Measurements from ENCODE around the gene MDFIC2.
"Not testable (repeated sequence)": the region's sequence is repeated elsewhere in the genome, so short reads cannot be mapped to it uniquely, and the experiment has no call there.

Gene MDFIC2

DNA sequence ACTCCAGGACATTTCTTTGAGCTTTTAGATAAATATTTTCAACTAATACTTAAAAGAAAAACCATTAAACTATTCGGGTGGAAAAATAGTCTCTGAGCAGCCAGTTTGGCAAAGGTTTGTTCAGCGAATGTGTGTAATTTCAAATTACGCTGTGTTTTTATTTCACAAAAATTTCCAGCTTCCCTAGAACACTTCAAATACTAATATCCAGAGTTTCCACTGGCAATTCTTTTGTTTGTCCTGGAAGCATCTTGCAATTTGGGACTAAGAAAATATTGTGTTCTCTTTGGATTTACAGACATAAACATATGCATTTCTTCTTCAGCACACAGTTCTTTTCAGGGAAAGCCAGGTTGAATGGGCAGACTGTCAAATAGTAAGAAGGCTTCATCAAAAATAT lies 61.9 kb downstream of the MDFIC2 start:
- peak; percentile 24 for DNase-seq

GRCh38 chr3:70249509-70250160 lies 62.8 kb downstream of the MDFIC2 start:
- no peak for DNase-seq

- no peak for DNase-seq
Measured at GRCh38 chr3:70248856-70249255, 63.6 kb downstream of the MDFIC2 start.

DNA sequence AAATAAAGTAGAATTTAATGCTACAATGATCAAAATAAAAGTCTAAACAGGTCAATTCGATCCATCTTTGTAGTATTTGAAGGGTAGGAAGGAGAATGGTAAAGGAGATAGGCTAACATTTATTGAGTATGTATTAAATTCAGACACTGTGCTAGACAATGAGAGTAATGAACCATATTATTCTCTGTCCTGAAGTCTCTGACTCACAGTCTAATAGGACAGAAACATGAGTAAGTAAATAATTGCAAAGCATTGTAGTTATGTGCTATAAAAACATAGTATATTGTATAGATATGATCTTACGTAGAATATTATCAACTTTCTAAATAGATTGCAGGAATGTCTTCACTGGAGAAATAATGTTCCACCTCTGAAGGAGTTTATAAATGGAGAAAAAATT lies 64.5 kb downstream of the MDFIC2 start:
- no peak for DNase-seq

GRCh38 chr3:70245746-70246525 lies 66.5 kb downstream of the MDFIC2 start:
- DNase-seq, result peak; percentile 40

GRCh38 chr3:70244422-70244821 lies 68.0 kb downstream of the MDFIC2 start:
- DNase-seq, result peak; percentile 68

DNA sequence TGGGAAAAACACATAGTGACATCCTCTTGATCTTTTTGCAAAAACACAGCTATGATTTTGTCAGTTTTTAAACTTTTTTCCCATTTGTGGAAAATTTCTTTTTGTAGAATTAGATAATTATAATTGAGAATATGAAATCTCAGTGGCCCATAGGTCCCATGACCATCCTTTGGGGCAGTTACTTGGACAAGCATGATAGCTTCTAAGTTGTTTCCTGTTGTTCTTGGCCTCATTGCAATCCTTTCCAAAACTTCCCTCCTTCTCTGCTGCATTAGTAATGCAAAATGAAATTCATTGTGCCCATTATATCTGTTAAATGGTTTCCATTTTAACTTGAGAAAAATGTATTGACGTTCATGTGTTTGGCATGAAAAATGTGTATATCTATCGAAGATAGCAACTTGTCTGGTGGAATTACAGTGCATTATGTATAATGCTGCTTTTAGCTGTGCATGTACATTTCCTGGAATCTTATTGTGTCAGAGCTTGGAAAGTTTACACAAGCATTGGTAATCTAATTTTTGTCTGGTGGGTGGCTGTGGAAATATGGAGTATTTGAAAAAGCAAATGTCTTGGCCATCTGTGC lies 70.0 kb downstream of the MDFIC2 start:
- DNase-seq, result no peak

DNA sequence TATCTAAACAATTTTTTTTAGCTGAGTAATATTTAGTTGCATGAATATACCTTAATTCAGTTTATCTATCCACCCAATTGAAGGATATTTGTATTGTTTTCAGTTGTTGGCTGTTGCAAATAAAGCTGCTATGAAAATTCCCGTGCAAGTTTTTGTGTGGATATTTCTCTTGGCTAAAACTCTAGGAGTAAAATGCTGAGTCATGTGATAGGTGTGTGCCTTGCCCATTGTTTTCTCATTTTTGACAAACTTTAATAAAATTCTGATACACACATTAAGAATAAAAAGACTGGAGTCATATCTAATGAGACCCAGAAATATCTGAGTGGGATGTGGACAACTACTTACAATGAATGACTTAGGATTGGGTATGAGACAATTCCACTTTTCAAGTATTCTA lies 78.6 kb downstream of the MDFIC2 start:
- no peak for DNase-seq

DNA sequence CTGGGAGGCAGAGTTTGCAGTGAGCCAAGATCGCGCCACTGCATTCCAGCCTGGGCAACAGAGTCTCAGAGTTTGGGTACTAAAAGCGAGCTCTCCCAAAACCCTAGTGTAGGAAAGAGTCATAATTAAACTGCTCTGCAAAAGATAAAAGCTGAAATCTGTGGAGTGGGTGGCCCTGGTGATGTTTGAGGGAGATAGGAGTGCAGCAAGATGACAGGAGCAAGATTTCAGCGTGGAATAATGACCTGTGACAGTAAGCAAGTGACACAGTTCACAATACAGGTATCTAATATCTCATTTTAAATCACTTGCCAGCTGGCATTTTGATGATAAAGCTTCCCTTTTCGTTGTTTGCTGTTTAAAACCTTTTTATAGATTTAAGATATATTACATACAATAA lies 79.3 kb downstream of the MDFIC2 start:
- no peak for DNase-seq

GRCh38 chr3:70231266-70231701 lies 81.2 kb downstream of the MDFIC2 start:
- peak; percentile 83 for DNase-seq

DNA sequence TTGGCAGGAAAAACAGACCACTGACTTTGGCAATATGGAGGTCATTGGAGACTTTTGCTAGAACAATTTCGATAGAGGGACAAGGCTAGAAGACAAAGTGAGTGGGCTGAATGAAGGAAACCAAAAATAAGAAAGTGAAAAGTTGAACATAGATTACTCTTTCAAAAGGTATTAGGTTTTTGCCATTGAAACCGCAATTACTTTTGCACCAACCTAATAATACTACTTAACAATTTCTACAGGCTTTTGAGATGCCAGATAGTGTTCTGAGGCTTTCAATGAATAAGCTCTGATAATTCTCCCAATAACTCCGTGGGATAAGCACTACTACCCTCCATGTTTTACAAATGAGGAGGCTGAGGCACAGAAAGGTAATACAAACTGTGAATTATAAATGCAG lies 85.0 kb downstream of the MDFIC2 start:
- DNase-seq, result no peak

GRCh38 chr3:70225146-70225545 lies 87.3 kb downstream of the MDFIC2 start:
- no peak for DNase-seq

- no peak for DNase-seq
Measured at GRCh38 chr3:70224337-70224736, 88.1 kb downstream of the MDFIC2 start.

DNA sequence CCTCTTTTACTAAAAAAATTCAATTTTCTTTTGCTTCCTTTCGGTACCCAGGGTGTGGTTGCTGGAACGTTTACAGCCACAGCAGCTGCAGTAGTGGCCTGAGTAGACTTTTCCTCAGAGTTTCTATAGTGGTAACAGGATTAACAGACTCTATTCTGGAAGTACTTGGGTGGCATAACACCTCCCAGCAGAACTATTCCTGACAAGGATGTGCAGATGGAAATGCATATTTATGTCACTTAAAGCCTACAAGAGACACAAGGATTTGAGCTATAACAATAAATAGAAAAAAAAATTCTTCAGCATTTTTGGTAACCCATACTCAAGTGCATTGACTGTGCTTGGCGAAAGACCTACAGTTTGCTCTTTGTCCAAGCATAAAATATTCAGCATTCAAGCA lies 94.0 kb downstream of the MDFIC2 start:
- no peak for DNase-seq

GRCh38 chr3:70211274-70211673 lies 101.2 kb downstream of the MDFIC2 start:
- DNase-seq, result not testable (repeated sequence)

DNA sequence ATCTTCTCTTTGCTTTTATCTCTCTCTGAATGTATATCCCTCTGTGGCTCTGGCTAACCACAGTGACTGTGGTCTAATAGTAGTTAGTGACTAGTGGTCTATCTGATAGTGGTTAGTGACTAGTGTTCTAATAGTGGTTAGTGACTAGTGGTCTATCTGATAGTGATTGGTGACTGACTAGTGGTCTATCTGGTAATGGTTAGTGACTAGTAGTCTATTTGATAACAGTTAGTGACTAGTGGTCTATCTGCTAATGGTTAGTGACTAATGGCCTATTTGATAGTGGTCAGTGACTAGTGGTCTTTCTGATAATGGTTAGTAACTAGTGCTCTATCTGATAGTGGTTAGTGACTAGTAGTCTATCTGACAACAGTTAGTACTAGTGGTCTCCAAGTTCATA lies 110.5 kb downstream of the MDFIC2 start:
- no peak for DNase-seq

DNA sequence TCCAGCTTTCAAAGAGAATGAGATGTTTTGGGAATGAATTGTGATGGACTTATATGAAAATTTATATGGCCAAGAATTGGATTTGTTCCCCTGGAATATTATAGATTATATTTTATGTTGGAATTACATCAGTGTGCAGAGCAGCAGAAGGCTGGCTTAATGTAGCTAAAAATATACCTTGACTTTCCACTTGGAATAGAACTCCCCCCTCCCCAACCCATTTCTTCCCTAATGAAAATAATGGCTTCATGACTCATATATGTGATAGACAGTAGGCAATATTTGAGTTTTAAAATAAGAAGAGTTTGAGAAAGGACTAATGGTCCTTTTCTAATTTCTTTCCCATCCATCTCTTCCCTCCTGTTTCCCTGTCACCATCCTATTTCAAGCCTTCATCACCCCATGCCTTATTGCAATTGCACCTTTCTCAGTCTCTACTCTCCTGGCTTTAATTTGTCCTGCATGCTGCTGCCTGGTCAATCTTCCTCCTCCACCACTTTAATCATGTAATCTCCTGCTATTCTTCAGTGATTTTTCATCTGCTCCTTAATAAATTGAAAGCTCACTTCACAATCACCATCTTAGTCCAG lies 122.5 kb downstream of the MDFIC2 start:
- DNase-seq, result no peak

DNA sequence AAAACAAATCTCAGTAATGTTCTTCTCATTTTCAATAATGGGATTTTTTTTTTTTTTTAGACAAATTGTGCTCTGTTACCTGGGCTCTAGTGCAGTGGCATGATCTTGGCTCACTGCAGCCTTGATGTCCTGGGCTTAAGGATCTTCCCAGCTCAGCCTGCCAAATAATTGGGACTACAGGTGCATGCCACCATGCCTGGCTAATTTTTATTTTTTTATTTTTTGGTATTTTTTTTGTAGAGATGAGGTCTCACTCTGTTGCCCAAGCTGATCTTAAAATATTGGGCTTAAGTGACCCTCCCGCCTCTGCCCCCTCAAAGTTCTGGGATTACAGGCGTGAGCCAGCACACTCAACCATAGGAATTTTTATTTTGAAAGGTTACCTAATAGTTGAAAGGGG lies 126.2 kb downstream of the MDFIC2 start:
- no peak for DNase-seq

GRCh38 chr3:70185661-70186060 lies 126.8 kb downstream of the MDFIC2 start:
- DNase-seq, result no peak

DNA sequence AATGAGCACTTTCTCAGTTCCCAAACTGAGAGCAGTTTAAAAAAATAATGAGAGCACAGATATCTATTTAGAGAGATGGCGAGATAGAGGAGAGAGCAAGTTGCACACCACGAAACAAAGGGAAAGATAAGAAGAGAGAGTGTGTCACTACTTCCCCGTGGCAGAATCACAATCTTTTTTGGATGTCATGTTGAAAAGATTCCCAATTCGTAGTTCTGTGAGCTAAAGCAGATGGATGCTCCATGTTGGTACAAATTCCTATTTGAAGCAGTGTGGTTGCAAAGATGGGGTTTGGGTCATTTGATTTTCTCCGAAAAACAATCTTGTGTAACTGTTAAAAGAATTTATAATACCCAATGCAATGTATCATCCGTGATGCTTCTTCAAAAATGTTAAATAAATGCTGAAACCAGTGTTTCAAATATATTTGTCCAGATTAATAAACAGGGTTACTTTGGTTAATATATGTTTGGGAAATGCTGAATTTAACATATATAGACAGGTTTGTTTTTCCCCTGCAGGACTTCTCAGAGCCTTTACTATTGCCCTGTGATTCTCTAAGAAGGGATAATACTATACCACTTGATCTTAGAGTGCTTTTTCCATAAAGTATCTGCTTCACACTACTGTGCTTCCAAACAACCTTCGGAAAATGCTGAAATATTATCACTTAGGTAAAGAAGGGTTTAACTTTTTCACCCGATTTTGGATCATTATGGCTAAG lies 128.5 kb downstream of the MDFIC2 start:
- no peak for DNase-seq

- DNase-seq, result no peak
Measured at GRCh38 chr3:70182166-70182565, 130.3 kb downstream of the MDFIC2 start.

GRCh38 chr3:70180664-70181063 lies 131.8 kb downstream of the MDFIC2 start:
- DNase-seq, result no peak

GRCh38 chr3:70179111-70179510 lies 133.3 kb downstream of the MDFIC2 start:
- DNase-seq, result no peak
